GM12875 (cell line): ENCODE data around the gene KCTD17.

Experiments used
- H3K4me3 ChIP-seq: one replicate; pipeline ENCODE4 v1.5.1; 2011; ENCODE audit warnings: low read depth, low read length, control low read depth
- TF ChIP-seq, protein P1 (sequence below): IDR thresholded peaks from 2 replicates; pipeline ENCODE4 v1.5.1; 2011; ENCODE audit warnings: low read depth, mild to moderate bottlenecking, control low read depth, inconsistent platforms, low read length, moderate library complexity, borderline replicate concordance; ENCODE audit not compliant: insufficient read depth

Gene KCTD17

DNA sequence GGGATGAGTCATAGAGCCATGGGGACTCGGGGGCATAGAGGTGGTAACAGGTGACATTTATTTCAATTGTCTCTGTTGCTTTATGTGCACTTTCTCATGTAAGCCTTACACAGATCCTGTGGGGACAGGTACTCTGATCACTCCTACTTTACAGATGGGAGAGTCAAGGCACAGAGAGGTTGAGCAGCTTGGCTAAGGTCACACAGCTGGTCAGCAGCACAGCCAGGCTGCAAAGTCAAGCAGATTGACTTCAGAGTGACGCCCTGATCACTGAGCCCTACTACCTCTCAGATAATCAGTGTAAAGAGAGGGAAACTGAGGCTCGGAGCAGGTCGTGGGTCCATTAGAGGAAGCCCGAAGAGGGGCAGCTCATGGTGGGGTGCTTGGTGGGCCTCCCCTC lies 54.4 kb downstream of the KCTD17 start:
- TF ChIP-seq, protein P1, sequence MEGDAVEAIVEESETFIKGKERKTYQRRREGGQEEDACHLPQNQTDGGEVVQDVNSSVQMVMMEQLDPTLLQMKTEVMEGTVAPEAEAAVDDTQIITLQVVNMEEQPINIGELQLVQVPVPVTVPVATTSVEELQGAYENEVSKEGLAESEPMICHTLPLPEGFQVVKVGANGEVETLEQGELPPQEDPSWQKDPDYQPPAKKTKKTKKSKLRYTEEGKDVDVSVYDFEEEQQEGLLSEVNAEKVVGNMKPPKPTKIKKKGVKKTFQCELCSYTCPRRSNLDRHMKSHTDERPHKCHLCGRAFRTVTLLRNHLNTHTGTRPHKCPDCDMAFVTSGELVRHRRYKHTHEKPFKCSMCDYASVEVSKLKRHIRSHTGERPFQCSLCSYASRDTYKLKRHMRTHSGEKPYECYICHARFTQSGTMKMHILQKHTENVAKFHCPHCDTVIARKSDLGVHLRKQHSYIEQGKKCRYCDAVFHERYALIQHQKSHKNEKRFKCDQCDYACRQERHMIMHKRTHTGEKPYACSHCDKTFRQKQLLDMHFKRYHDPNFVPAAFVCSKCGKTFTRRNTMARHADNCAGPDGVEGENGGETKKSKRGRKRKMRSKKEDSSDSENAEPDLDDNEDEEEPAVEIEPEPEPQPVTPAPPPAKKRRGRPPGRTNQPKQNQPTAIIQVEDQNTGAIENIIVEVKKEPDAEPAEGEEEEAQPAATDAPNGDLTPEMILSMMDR: no peak
- no peak overlapping the region for H3K4me3 ChIP-seq

DNA sequence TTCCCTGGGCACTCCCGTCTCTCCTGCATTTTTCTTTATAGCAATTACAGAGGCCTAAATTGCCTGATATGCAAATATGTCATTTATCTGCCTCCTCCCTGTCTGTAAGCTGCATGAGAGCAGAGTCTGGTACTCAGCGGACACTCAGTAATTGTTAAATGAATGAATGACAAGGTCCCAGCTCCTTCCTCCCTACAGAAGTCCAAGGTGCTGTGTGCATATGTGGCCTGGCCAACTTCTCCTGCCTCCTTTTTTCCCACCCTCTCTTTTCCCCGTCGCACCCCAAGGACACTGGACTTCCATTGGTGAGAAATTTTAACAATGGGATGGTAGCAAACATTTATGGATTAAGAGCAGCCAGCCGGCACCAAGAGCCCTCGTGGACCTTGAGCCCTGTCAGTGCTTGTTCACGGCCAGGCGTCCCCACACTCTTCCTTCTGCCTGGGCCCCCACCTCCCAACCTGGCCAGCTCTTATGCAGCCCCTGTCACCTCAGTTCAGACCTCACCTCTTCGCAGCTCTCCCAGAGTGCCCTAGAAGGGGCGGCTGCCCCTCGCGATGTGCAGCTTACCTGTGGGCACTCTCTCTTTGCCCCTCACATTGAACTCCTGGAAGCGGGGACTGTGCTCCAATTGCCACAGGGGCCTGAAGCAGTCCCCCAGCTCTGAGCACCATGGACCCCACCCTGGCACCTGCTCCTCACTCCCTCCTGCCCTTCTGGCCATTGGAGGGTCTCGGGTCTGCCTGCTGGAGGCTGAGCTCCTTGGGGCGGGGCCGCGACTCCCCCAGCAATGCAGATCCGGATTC lies 56.5 kb downstream of the KCTD17 start:
- no peak overlapping the region for H3K4me3 ChIP-seq
- TF ChIP-seq, protein P1: no peak

DNA sequence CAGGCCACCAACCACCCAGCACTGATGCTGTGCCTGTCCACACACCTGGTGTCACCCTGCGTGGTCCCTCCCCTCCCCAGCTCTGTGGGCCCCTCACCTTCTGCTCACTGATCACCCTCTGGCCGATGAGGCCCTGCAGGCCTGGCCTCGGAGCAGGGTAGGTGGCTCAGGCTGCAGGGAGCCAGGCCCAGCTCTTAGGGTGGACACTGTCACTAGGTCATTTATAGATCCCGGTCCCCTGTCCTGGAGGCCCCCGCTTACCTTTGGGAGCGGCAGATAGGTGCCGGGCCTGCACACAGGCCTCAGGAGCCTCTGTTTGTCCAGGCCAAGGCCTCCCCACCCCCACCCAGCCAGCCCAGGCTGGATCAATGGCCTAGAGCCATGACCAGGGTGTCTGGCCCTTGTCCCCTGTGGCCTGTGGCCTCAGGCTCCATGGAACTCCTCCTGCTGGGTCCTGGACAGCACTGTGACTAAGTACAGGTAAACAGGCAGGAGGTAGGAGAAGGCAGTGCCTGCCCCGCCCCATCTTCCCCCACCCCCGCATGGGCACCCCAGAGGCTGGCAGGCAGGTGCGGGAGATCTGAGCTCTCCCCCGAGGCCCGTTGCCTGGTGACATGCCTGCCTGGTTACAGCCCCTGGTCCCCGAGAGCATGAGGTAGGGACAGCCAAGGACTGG lies 57.8 kb downstream of the KCTD17 start, which contains the start of gene TMPRSS6:
TSS of gene TMPRSS6 (minus strand) at position 472 of the 676 bp plus-strand sequence. CDS start 6,296 bp downstream, outside the sequence.
- no peak within 1 kb of the TSS for H3K4me3 ChIP-seq
- TF ChIP-seq, protein P1: no peak

DNA sequence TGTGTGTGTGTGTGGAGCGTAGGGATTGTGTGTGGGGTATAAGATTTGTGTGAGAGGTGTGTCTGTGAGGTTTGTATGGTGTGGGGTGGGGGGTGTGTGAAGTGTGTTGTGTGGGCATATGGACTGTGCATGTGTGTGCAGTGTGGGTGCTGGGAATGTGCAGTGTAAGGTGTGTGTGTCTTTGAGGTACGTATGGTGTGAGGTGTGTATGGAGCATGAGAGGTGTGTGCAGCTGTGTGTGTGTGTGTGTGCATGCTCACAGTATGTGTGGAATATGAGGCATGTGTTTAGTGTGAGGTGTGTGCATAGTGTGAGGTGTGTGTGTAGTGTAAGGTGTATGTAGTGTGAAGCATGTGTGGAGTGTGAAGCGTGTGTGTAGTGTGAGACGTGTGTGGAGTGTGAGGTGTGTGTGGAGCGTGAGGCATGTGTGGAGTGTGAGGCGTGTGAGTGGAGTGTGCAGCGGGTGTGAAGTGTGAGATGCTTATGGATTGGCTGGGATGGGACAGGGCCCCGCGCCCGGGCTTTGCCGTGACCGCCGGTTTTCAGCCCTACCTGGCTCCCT lies 59.7 kb downstream of the KCTD17 start:
- no peak overlapping the region for H3K4me3 ChIP-seq
- TF ChIP-seq, protein P1: no peak

DNA sequence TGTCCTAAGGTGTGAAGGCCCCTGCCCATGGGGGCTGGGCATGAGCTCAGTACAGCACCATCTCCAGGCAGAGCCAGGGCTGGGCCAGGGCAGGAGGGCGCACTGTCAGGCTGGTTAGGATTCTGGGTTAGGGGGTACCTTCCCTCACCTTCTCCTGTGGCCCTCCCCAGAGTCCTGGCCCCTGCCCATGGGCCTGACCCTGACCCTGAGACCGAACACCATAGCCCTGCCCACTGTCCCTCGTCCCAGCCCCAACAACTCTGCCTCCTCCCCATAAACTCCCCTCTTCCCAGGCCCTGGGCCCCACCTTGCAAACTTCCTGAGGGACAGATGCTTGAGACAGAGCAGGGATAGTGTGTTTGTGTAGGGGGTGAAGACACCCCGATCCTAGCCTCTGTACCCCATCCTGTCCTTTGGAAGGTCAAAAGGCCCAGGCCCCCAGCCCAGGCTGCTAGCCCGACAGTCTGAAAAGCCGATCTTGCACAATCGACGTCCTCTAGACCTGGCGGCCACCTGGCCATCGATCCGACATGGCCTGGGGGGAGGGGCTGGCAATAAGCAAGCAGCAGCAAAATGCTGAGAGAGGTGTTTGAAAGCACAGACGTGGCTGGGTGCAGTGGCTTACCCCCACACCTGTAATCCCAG lies 60.7 kb downstream of the KCTD17 start:
- TF ChIP-seq, protein P1: no peak
- H3K4me3 ChIP-seq: no peak overlapping the region
